Memory B cell (primary cell): ENCODE results near the gene VN1R2.
"Not testable (repeated sequence)": the region's sequence is repeated elsewhere in the genome, so short reads cannot be mapped to it uniquely, and the experiment has no call there.

Experiments used
- ATAC-seq: fragments of 150-1000 bp; cut with Tn5 transposase; 2 replicates; pipeline ENCODE4 v1.10.0; 2021; ENCODE audit warnings: low read depth, mild to moderate bottlenecking, moderate library complexity
- DNase-seq, 2 donors: peaks; one replicate each; pipeline ENCODE4 v3.0.0; 2022; ENCODE audit warnings: low spot score in 2 of 2
- H3K27ac Mint-ChIP-seq: one replicate; pipeline ENCODE4 v1.8.0; 2022; ENCODE audit warnings: mild to moderate bottlenecking, moderate library complexity, mixed read lengths
- H3K27me3 Mint-ChIP-seq: one replicate; pipeline ENCODE4 v1.8.0; 2022; ENCODE audit warnings: mixed read lengths
- H3K36me3 Mint-ChIP-seq: one replicate; pipeline ENCODE4 v1.8.0; 2022; ENCODE audit warnings: mild to moderate bottlenecking, mixed read lengths
- H3K4me1 Mint-ChIP-seq: one replicate; pipeline ENCODE4 v1.8.0; 2022; ENCODE audit warnings: mixed read lengths
- H3K4me3 Mint-ChIP-seq: one replicate; pipeline ENCODE4 v1.8.0; 2022; ENCODE audit warnings: mild to moderate bottlenecking, moderate library complexity, mixed read lengths
- H3K9me3 Mint-ChIP-seq: one replicate; pipeline ENCODE4 v1.8.0; 2022; ENCODE audit warnings: mixed read lengths

VN1R2 gene

DNA sequence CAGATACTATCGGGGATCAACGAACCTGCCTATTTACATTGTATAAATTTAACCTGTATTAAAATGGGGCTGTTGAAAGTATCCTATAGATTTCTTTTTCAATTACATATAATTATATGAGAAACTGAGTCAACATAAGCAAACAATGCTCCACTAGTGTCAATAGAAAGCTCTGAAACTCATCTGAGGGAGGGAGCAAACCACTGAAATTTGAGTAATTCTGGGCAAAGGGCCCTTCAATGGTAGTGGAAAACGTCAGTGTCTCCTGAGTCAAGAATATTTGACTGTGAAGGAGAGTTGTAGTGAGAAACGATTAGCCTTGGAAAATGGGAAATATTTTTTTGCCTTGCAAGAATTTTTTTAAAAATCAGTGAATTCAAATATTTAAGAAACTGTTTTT, 27.0 kb downstream of the VN1R2 start:
- Mint-ChIP-seq H3K36me3 (peaks cover 2% of the 10 kb centered on the region), H3K9me3 (peaks cover 2% of the 10 kb centered on the region), H3K27ac (no peak overlapping the region), H3K27me3 (no peaks in the 10 kb centered on the region), H3K4me1 (no peaks in the 10 kb centered on the region), H3K4me3 (no peak overlapping the region)
- no peak for DNase-seq
- ATAC-seq: no peak

DNA sequence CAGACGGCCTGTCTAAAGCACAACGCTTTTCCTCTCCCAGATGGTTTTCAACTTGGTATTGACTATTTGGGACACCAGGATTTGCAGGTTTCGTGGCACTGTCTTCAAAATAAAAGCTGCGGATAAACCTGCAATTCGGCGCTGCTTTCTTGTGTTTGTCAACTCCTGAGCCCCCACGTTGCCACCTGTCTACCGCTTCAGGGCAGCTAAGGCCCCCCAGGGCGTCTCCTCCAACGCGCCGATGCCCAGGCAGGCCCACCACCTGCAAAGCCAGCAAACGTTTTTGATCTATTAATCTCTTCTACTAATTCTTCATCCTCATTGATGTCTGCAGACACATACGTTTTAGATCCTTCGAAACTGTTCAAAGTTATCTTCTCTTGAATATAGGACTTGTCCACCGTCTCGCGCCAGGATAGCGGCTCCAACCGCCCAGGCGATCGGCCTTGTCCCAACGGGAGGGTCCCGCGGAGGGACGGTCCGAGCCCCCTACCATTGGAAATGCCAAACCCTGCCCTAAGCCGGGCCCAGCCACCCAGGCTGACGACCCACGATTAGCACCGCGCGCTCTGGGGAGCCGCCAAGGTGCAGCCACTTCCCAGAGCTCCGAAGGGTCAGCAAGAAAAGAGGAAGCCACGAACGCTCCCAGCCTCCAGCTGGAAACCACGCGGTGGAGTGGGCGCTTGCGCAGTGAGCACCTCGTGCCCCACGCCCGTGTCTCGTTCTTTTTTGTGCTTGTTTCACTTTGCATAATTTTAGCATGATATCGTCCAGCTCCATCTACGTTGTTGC, 32.9 kb downstream of the VN1R2 start:
- Mint-ChIP-seq H3K4me1 (no peaks in the 10 kb centered on the region), H3K36me3 (peaks cover 2% of the 10 kb centered on the region), H3K4me3 (no peak overlapping the region), H3K27me3 (no peaks in the 10 kb centered on the region), H3K9me3 (peaks cover 11% of the 10 kb centered on the region), H3K27ac (no peak overlapping the region)
- ATAC-seq: no peak
- DNase-seq: no peak

DNA sequence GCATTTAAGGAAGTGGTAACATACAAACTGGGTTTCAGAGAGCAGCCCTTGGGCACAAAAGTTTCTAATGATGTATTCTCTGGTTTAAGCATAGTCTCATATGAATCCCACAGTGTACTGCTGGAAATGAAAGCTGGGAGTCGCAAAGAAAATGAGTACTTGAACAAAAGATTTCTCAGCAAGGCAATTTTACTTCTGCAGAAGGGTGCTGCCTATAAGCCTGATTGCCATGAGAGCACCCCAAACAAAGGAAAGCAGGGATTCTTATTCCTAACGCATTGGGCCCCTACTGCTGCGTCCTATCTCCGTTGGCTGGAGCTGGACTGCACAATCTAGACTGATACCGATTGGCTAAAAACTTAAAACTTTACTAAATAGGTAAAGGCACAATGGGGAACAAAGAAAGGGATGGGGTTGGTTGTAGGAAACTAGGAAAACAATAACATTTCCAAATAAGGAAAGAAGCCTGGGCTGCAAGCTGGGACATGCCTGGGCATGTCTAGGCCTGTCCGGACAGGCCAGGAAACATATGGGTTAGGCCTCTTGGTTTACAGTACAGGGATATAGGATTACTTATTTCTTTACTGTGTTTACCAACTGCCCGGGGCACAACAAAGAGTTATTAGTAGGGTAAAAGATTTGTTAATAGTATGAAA, 36.8 kb downstream of the VN1R2 start:
- H3K4me3 Mint-ChIP-seq: no peak overlapping the region
- no peaks in the 10 kb centered on the region for H3K4me1 Mint-ChIP-seq
- DNase-seq (no peak), ATAC-seq (no peak)
- H3K9me3 Mint-ChIP-seq: peaks cover 13% of the 10 kb centered on the region
- H3K27ac Mint-ChIP-seq: no peak overlapping the region
- H3K36me3 Mint-ChIP-seq: no peaks in the 10 kb centered on the region
- no peaks in the 10 kb centered on the region for H3K27me3 Mint-ChIP-seq

DNA sequence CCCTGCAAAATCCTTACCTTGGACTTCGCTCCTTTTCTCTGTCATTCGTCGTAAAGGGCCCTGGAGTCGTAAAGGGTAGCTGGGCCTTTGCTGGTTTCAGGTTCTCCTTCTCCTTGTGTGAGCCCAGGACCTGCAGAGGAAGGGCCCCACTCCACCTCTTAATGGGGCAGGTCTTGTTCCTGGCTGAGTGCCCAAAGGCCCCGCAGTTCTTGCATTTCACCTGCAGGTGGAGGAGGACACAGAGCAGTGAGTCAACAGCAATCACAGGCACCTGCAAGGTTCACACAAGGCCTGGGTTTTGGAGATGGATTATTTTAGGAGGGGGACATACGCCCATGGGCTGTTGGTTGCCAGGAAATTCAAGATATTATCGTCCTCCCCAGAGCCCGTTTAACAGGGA, 43.2 kb downstream of the VN1R2 start:
- not testable (repeated sequence) for H3K36me3 Mint-ChIP-seq, H3K4me1 Mint-ChIP-seq, H3K4me3 Mint-ChIP-seq, H3K9me3 Mint-ChIP-seq, H3K27me3 Mint-ChIP-seq, DNase-seq, H3K27ac Mint-ChIP-seq, ATAC-seq

DNA sequence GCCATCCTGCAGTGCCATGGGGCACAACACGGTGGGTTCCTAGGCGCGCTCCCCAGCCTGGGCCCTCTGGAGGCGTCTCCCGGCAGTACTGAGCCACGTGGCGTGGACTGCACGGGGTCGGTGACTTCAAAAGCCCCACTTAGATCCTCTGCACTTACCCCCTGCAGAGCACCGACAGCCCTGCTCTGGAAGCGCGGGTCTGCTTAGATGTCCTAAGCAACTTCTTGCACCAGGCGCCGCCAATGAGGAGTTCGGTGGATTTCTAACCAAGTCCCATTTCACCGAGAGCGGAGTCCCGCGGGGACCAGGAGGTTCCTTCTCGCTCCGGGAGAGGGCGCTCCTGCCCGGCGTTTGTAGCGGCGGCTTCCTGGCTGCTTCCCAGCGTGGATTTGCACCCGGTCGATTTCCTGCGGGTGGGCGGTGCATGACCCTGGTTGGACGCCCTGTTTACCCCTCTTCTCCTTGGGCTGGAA, 50.3 kb downstream of the VN1R2 start:
- Mint-ChIP-seq H3K36me3 (no peaks in the 10 kb centered on the region), H3K4me1 (no peaks in the 10 kb centered on the region), H3K4me3 (no peak overlapping the region), H3K27me3 (peaks cover 13% of the 10 kb centered on the region), H3K9me3 (peaks cover 6% of the 10 kb centered on the region), H3K27ac (no peak overlapping the region)
- DNase-seq (no peak), ATAC-seq (no peak)
